Panc1 (cell line): ENCODE measurements around the gene PLCB1. TPM values are rescaled to one million over a fixed set of nuclear protein-coding genes. Genes with fewer than 3 reads are reported as not detected.

Experiments used
- ATAC-seq: fragments of 200-7000 bp; cut with Tn5 transposase; 2 replicates; pipeline ENCODE4 v1.9.1; 2020; ENCODE audit warnings: mild to moderate bottlenecking, moderate library complexity
- BruUV-seq: library from RNA; stranded (reverse); fragments of 400-500 nt; replicated peaks from 2 replicates; lab custom pipeline; 2021; lab: Mats Ljungman, UMichigan
- CTCF ChIA-PET: fragments of 300-600 bp; sonication (Branson Sonifier 250); formaldehyde crosslinking; loops from one replicate; lab custom pipeline; 2022; ENCODE audit warnings: antibody characterized with exemption; lab: Charles Lee
- POLR2A ChIA-PET: fragments of 300-600 bp; sonication (Branson Sonifier 250); formaldehyde crosslinking; loops from one replicate; lab custom pipeline; 2022; ENCODE audit warnings: antibody characterized with exemption; lab: Charles Lee
- DNase-seq: peaks from one replicate; pipeline ENCODE4 v3.0.0-alpha.2; 2010; ENCODE audit warnings: low read depth, low spot score
- H3K27ac ChIP-seq: 2 replicates; pipeline ENCODE4 v1.5.1; 2011; ENCODE audit warnings: mild to moderate bottlenecking, low read length, inconsistent platforms
- H3K27me3 ChIP-seq: fragments of 200-500 bp; sonication (Bioruptor generic); 2 replicates; pipeline ENCODE4 v1.6.0; 2014; ENCODE audit warnings: low read length, inconsistent platforms; ENCODE audit not compliant: control insufficient read depth, insufficient read depth
- H3K36me3 ChIP-seq: fragments of 200-500 bp; sonication (Bioruptor generic); 2 replicates; pipeline ENCODE4 v1.5.1; 2014; ENCODE audit warnings: inconsistent platforms, mild to moderate bottlenecking, low read length, moderate library complexity; ENCODE audit not compliant: control insufficient read depth, insufficient read depth
- H3K4me1 ChIP-seq: 2 replicates; pipeline ENCODE4 v1.5.1; 2011; ENCODE audit warnings: inconsistent platforms, mild to moderate bottlenecking, low read length, moderate library complexity; ENCODE audit not compliant: control insufficient read depth, insufficient read depth
- H3K4me3 ChIP-seq, 2 experiments: 2 replicates each; pipeline ENCODE4 v1.5.1; 2011 to 2012; ENCODE audit warnings: low read depth in 2 of 2, low read length in 2 of 2, mild to moderate bottlenecking in 2 of 2, inconsistent platforms in 1 of 2, moderate library complexity in 1 of 2
- H3K9me3 ChIP-seq: fragments of 200-500 bp; sonication (Bioruptor generic); 2 replicates; pipeline ENCODE4 v1.5.1; 2014; ENCODE audit warnings: low read depth, mild to moderate bottlenecking, inconsistent platforms, low read length, moderate library complexity; ENCODE audit not compliant: control insufficient read depth, insufficient read depth
- CTCF ChIP-seq: fragments of 450-650 bp; IDR thresholded peaks from 2 replicates; pipeline ENCODE4 v1.5.1; 2017; ENCODE audit warnings: mild to moderate bottlenecking
- POLR2AphosphoS5 ChIP-seq: IDR thresholded peaks from 2 replicates; pipeline ENCODE4 v1.6.1; 2012; ENCODE audit warnings: mild to moderate bottlenecking, low read depth, low read length, moderate library complexity
- REST ChIP-seq, 2 experiments: IDR thresholded peaks; 2 replicates each; pipeline ENCODE4 v1.6.1; 2011 to 2012; ENCODE audit warnings: low read depth in 2 of 2, control low read depth in 1 of 2, low read length in 1 of 2, mild to moderate bottlenecking in 1 of 2, moderate library complexity in 1 of 2; ENCODE audit not compliant: insufficient read depth in 1 of 2
- SIN3A ChIP-seq: IDR thresholded peaks from 2 replicates; pipeline ENCODE4 v1.6.1; 2012; ENCODE audit warnings: low read depth, mild to moderate bottlenecking, low read length, moderate library complexity, borderline replicate concordance; ENCODE audit not compliant: insufficient read depth
- TCF7L2 ChIP-seq: IDR thresholded peaks from 2 replicates; pipeline ENCODE4 v1.6.1; 2011; ENCODE audit warnings: mild to moderate bottlenecking, low read depth, low read length, inconsistent platforms
- in situ Hi-C: cut with HindIII; loops from 2 replicates; pipeline ENCODE4 v1.10.0; 2016; ENCODE audit warnings: low sequenced_read_pairs, low pct_unique_long_range_greater_than_20kb
- intact Hi-C: fragments of 100-400 bp; cut with micrococcal nuclease; formaldehyde crosslinking; loops from one replicate; pipeline ENCODE4 v1.10.0; 2022; ENCODE audit not compliant: unreplicated experiment
- total RNA-seq: library from RNA; stranded (reverse); gene quantifications from one replicate; pipeline ENCODE4 v1.2.1, GENCODE V29; 2021; ENCODE audit not compliant: unreplicated experiment

The PLCB1 gene
- total RNA-seq, 1 experiment from 2014 or later, result 0.59 TPM

GRCh38 chr20:8298426-8299043 is 166.5 kb downstream of the PLCB1 start:
- POLR2A ChIA-PET, result no interaction called here
- in situ Hi-C loops (no loop called here), intact Hi-C loops (no loop called here)
- CTCF ChIA-PET, result no interaction called here
- BruUV-seq, result no TSS peak
- no peak for DNase-seq
- no peak overlapping the region for H3K4me3 ChIP-seq
- no peak overlapping the region for H3K27ac ChIP-seq
- no peaks in the 10 kb centered on the region for H3K36me3 ChIP-seq
- ATAC-seq, result no peak
- no peaks in the 10 kb centered on the region for H3K27me3 ChIP-seq
- H3K9me3 ChIP-seq, result no peaks in the 10 kb centered on the region; the same call in 1 of the 2 replicates
- no peak for TF ChIP-seq CTCF
- TF ChIP-seq TCF7L2, result no peak
- TF ChIP-seq SIN3A, result no peak
- no peak for TF ChIP-seq POLR2AphosphoS5
- TF ChIP-seq REST (IDR thresholded peaks at IDR 0.05; ENCODE audit: insufficient read depth in 1 of 2, low read depth in 2 of 2, low read length in 1 of 2), result no peak
- H3K4me1 ChIP-seq, result no peaks in the 10 kb centered on the region

GRCh38 chr20:8299921-8300320 is 167.9 kb downstream of the PLCB1 start:
- POLR2A ChIA-PET, result no interaction called here
- no peak overlapping the region for H3K4me3 ChIP-seq
- no peaks in the 10 kb centered on the region; the same call in 1 of the 2 replicates for H3K9me3 ChIP-seq
- H3K4me1 ChIP-seq, result no peaks in the 10 kb centered on the region
- no TSS peak for BruUV-seq
- no peak for ATAC-seq
- H3K27ac ChIP-seq, result no peak overlapping the region
- H3K27me3 ChIP-seq, result no peaks in the 10 kb centered on the region
- intact Hi-C loops, result no loop called here
- DNase-seq, result no peak
- in situ Hi-C loops, result no loop called here
- TF ChIP-seq SIN3A, result no peak
- no peak for TF ChIP-seq CTCF
- TF ChIP-seq POLR2AphosphoS5, result no peak
- no peak for TF ChIP-seq REST (IDR thresholded peaks at IDR 0.05; ENCODE audit: insufficient read depth in 1 of 2, low read depth in 2 of 2, low read length in 1 of 2)
- TF ChIP-seq TCF7L2, result no peak
- H3K36me3 ChIP-seq, result no peaks in the 10 kb centered on the region
- CTCF ChIA-PET, result no interaction called here
